Measurements from ENCODE around the gene CD79A. TPM values are rescaled to one million over a fixed set of nuclear protein-coding genes. Genes with fewer than 3 reads are reported as not detected.

CD79A gene
- total RNA-seq, 1 experiment from 2014 or later = 0.69 TPM

DNA sequence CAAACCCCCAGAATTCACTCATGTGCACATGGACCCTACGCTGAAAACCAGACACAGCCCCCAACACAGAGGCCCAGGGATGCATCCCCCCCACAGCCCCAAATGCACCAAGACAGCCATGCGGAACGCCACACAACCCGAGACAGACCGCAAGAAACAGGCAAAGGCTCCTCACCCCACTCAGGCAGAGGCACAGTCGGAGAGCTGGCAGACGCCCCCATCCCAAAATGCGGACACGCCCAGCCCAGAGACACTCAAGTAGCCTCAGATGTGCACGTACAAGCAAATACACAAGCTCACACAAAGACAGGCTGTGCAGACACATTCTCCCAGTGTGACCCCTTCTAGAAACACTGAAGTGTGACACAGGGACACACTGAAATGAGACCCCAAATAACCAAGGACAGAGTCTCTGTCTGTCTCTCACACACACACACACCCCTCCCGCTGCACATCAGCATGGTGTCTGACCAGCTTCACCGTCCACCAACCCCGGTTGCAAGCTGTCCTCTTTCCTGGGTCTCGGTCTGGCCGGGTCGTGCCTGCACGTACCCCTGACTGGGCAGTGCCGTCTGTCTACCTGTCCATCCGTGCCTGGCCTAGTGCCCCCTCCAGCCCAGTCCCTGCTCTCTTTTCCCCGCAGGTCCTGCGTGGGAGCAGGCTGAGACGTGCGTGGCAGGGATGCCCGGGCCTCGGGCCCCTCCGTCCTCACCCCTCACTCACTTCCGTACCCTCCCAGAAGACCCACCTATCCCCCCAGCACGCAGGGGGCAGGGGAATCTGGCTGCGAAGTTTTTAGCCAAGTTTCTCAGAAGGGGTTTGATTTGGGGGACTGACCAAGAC is 35.0 kb downstream of the CD79A start:
- ChIA-PET RAD21 (ENCODE audit: low non-redundant PET in 1 of 2, low total read pairs in 2 of 2, uncharacterized antibody in 2 of 2, unreplicated experiment in 2 of 2) (no interaction called here), CTCF (no interaction called here), POLR2A (interaction anchor here (0.6 kb wide), 1 partner anchor 12 kb away, joined by 4 read pairs; no protein-coding TSS in a partner anchor)
- no peaks in the 10 kb centered on the region; a peak in 2 of 4 replicates for H3K36me3 ChIP-seq (ENCODE audit: control insufficient read depth in 1 of 2, insufficient read depth in 2 of 2, low read length in 2 of 2)
- H2AFZ ChIP-seq (ENCODE audit: low read depth, low read length, poor library complexity, severe bottlenecking) = no peak overlapping the region
- no peaks in the 10 kb centered on the region for H3K9me2 ChIP-seq (ENCODE audit: insufficient read depth)
- BruUV-seq (replicated peaks) = no TSS peak
- ATAC-seq = 0 out of 2 replicates have a peak, but pooled peaks have one; percentile 12
- H3K79me2 ChIP-seq (ENCODE audit: insufficient read depth, low read length) = no peaks in the 10 kb centered on the region
- H3K9me3 ChIP-seq (ENCODE audit: control insufficient read depth in 1 of 2, insufficient read depth in 1 of 2, low read depth in 1 of 2, low read length in 2 of 2) = no peaks in the 10 kb centered on the region
- H3K4me2 ChIP-seq (ENCODE audit: low read length) = no peak overlapping the region
- H3K27me3 ChIP-seq (ENCODE audit: insufficient read depth, low read length) = no peaks in the 10 kb centered on the region; the same call in 1 of the 2 replicates
- no peak overlapping the region for H3K9ac ChIP-seq (ENCODE audit: low read length)
- no peak overlapping the region for H3K4me3 ChIP-seq (replicated peaks in 1 of 2; ENCODE audit: low read depth in 1 of 2, low read length in 2 of 2)
- H3K4me1 ChIP-seq (ENCODE audit: control insufficient read depth in 1 of 2, insufficient read depth in 2 of 2, low read length in 2 of 2) = no peaks in the 10 kb centered on the region
- TF ChIP-seq, protein P1, sequence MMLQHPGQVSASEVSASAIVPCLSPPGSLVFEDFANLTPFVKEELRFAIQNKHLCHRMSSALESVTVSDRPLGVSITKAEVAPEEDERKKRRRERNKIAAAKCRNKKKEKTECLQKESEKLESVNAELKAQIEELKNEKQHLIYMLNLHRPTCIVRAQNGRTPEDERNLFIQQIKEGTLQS (IDR thresholded peaks at IDR 0.05) = no peak
- TF ChIP-seq RAD21 (IDR thresholded peaks at IDR 0.05; ENCODE audit: low read depth) (no peak), SIN3A (IDR thresholded peaks at IDR 0.05; ENCODE audit: low read depth) (no peak), SRF (IDR thresholded peaks at IDR 0.05; ENCODE audit: low read depth) (no peak), YY1 (IDR thresholded peaks at IDR 0.05; ENCODE audit: extremely low read depth, insufficient replicate concordance, low read depth, low read length) (no peak), ELF1 (IDR thresholded peaks at IDR 0.05; ENCODE audit: borderline replicate concordance, low read depth) (no peak), EGR1 (IDR thresholded peaks at IDR 0.05; ENCODE audit: low read depth) (no peak), CBX3 (IDR thresholded peaks at IDR 0.05; ENCODE audit: low read depth) (no peak), POLR2AphosphoS5 (IDR thresholded peaks at IDR 0.05; ENCODE audit: low read depth, low read length) (peak; percentile 46; the same call in 1 of the 2 replicates)
- no peaks in the 10 kb centered on the region for H4K20me1 ChIP-seq (ENCODE audit: insufficient read depth)
- H3K27ac ChIP-seq (ENCODE audit: low read depth, low read length) = no peak overlapping the region
- DNase-seq (ENCODE audit: low read depth, low spot score) = no peak
- intact Hi-C loops (cut with micrococcal nuclease) = no loop called here

Data from HCT116 (cell line).